Measurements from ENCODE around the gene GPC3.

Gene GPC3

DNA sequence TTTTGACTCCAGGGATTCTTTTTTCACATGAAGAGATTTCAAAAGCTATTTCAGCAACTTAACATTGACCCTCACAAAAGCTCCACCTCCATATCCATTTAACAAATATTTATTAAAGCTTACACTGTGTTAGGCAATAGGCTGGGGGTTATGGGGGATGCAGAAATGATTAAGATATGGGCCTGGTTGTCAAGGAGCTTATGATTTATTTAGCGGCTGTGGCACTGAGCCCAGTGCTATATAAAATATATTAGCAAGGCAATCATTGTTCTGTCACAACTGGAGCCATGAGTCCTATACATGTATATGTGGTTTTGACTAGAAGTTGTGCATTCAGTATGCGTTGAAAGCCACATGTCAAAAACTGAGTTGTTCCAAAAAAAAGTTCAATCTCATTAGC lies 131.1 kb downstream of the GPC3 start:
- TF ChIP-seq ZFX (IDR thresholded peaks at IDR 0.05) = no peak
- TF ChIP-seq, protein P1, sequence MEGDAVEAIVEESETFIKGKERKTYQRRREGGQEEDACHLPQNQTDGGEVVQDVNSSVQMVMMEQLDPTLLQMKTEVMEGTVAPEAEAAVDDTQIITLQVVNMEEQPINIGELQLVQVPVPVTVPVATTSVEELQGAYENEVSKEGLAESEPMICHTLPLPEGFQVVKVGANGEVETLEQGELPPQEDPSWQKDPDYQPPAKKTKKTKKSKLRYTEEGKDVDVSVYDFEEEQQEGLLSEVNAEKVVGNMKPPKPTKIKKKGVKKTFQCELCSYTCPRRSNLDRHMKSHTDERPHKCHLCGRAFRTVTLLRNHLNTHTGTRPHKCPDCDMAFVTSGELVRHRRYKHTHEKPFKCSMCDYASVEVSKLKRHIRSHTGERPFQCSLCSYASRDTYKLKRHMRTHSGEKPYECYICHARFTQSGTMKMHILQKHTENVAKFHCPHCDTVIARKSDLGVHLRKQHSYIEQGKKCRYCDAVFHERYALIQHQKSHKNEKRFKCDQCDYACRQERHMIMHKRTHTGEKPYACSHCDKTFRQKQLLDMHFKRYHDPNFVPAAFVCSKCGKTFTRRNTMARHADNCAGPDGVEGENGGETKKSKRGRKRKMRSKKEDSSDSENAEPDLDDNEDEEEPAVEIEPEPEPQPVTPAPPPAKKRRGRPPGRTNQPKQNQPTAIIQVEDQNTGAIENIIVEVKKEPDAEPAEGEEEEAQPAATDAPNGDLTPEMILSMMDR (conservative IDR thresholded peaks at IDR 0.05) = no peak
- no peak overlapping the region for H3K27ac ChIP-seq

DNA sequence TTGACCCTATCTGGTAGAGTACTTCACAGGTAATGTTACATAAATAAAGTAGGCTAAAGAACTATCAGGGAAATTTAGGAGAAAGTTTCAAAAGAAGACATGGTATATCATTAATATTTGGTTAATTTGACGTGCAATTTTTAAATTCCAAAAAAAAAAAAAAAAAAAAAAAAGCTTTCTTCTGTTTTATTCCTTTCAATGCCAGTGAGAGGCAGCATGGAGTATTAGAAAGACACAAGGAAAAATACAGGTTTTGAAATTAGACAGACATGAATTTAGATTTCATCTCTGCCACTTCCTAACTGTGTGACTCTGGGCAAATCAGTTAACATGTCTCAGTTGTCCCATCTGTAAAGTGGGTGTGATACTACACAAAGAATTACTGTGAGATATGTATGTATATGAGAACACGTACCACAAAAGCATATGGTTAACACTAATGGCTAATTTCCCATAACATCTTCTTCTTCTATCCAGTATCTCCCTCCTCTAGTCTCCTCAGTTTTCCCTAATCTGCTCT lies 132.5 kb downstream of the GPC3 start:
- H3K27ac ChIP-seq = no peak overlapping the region
- no peak for TF ChIP-seq ZFX (IDR thresholded peaks at IDR 0.05)
- TF ChIP-seq, protein P1 (conservative IDR thresholded peaks at IDR 0.05) = peak; percentile 24

DNA sequence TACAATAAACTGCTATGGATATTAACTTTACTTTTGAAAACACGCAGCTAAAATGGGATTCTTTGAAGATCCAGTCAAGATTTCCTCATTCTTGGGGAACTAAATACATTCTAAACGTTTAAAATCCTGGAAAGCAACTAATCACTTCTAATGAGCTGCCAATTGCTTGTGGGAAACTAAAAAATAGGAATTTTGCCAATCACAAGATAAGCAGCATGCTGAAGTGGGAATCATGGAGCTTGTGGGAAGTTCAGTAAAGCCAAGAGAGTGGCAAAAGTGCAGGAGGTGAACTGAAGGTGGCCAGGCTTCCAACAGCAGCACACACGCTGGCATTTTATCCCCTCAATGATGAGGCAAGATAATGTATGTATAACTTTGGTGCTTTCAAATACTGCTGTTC lies 133.0 kb downstream of the GPC3 start:
- no peak overlapping the region for H3K27ac ChIP-seq
- no peak for TF ChIP-seq ZFX (IDR thresholded peaks at IDR 0.05)
- TF ChIP-seq, protein P1 (conservative IDR thresholded peaks at IDR 0.05) = no peak

DNA sequence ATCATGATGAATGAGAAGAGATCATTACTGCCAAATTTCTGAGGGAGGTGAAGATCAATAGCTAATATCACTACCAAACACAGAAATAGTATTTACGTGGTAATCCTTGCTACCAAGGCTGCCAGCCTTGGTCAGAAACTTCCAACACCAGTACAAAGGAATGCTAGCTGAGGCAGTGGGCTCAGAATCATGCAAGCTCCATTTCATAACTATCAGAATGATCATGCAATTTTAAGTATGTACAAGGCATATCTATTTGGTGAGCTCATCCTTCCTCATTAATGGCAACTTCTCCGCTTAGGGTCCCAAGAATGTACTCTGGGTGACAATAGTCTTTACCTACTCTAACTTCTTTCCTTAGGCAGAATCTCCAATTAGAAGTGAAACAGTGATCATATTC lies 135.0 kb downstream of the GPC3 start:
- TF ChIP-seq ZFX (IDR thresholded peaks at IDR 0.05) = no peak
- TF ChIP-seq, protein P1 (conservative IDR thresholded peaks at IDR 0.05) = no peak
- no peak overlapping the region for H3K27ac ChIP-seq

DNA sequence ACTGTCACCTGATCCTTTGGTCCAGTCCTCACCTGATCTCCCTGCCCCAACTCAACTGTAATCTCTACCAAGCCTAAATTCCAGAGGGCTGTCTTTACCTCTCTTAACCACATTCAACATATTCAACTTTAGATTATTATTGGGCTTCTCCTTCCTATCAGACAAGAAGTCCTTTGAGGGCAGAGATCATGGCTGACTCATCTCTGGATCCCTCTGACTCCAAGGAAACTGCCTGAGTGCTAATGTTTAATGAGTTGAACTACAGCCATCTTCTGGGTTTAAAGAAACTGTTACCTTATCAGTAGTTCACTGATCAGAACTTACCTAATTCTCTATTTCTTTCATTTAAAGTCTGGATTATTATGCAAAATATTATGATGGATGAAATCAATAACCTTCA lies 135.7 kb downstream of the GPC3 start:
- no peak overlapping the region for H3K27ac ChIP-seq
- TF ChIP-seq ZFX (IDR thresholded peaks at IDR 0.05) = no peak
- TF ChIP-seq, protein P1 (conservative IDR thresholded peaks at IDR 0.05) = no peak

DNA sequence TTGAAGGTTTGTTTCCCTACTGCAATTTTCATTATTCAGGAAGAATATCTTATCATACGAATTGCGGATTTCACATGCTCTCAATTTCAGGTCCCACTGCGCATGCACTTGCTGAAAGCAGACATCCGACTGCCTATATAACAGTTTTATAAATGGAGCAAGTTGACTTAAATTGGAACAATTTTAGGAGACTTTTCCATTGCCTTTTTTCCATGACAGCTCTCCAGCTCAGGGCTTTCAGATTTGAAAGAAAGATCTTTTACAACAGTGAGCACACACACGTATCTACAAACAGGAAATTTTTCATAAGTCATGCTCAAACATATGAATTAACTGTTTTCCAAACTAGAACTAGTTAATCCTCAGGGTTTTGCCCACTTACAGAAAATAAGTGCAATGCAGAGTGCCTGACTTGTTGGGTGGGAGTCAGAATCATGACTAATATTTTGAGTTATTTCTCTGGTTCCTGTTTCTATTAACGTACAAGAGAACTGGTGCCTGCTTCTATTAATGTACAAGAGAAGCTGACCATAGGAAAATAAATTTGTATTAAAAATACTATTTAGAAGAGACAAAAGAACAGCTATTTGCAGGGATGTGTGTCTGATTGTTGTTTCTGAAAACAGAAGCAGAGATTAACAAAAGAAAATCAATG lies 137.9 kb downstream of the GPC3 start:
- no peak for TF ChIP-seq ZFX (IDR thresholded peaks at IDR 0.05)
- TF ChIP-seq, protein P1 (conservative IDR thresholded peaks at IDR 0.05) = no peak
- no peak overlapping the region for H3K27ac ChIP-seq

DNA sequence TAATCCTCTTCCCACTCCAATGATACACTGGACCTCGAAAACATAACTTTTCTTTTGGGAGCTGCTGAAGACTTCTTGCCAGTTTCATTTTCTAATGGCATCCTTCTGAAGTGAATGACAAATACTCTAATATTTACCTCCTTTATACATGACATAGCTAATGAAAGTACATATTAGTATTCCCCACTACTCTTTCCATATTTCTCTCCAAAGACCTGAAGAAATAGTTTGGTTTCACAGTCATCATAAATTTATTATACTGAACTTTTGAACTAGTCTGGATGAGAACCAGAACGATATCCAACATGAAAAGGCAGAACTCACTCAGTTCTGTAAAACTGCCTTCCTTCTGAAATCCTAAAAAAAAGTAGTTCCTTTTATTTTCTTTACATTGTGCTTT lies 139.1 kb downstream of the GPC3 start:
- no peak overlapping the region for H3K27ac ChIP-seq

More for the DNA sequence above, 139.1 kb downstream of the GPC3 start:
- TF ChIP-seq, protein P1 (conservative IDR thresholded peaks at IDR 0.05) = no peak
- no peak for TF ChIP-seq ZFX (IDR thresholded peaks at IDR 0.05)

All from C4-2B (cell line).